H1 (cell line): Measurements from ENCODE around the gene HHIPL2. TPM values are rescaled to one million over a fixed set of nuclear protein-coding genes. Genes with fewer than 3 reads are reported as not detected.

Source experiments
- CTCF ChIA-PET: fragments of 300-600 bp; sonication (Branson Sonifier 250); formaldehyde crosslinking; loops from one replicate; lab custom pipeline; 2021; ENCODE audit not compliant: partially characterized antibody; lab: Charles Lee
- POLR2A ChIA-PET: fragments of 300-600 bp; sonication (Branson Sonifier 250); formaldehyde crosslinking; loops from one replicate; lab custom pipeline; 2021; ENCODE audit warnings: inconsistent platforms; ENCODE audit not compliant: partially characterized antibody; lab: Charles Lee
- DNase-seq, 2 experiments: peaks; one replicate each; pipeline versions ENCODE4 v3.0.0 to v3.0.0-alpha.2; 2010 to 2022; ENCODE audit warnings: low spot score in 2 of 2, low read depth in 1 of 2, mixed read lengths in 1 of 2
- FAIRE-seq: peaks from 2 replicates; lab custom pipeline; 2011; peaks lifted over from hg19 to GRCh38; lab: Jason Lieb, UNC
- H2AFZ ChIP-seq: 2 replicates; pipeline ENCODE4 v1.8.1; 2012; ENCODE audit warnings: low read length, inconsistent platforms
- H2AK5ac ChIP-seq: 2 replicates; pipeline ENCODE4 v1.6.1; 2013; ENCODE audit warnings: low read depth, low read length
- H2BK120ac ChIP-seq: replicated peaks from 2 replicates; pipeline ENCODE3; 2013; ENCODE audit warnings: low read depth, low read length, inconsistent platforms
- H2BK12ac ChIP-seq: 2 replicates; pipeline ENCODE4 v1.6.1; 2013; ENCODE audit warnings: low read depth, low read length
- H2BK15ac ChIP-seq: 2 replicates; pipeline ENCODE4 v1.6.1; 2013; ENCODE audit warnings: low read length
- H2BK20ac ChIP-seq: 2 replicates; pipeline ENCODE4 v1.6.1; 2013; ENCODE audit warnings: low read length
- H2BK5ac ChIP-seq: 2 replicates; pipeline ENCODE4 v1.6.1; 2013; ENCODE audit warnings: low read depth, low read length
- H3K14ac ChIP-seq: 2 replicates; pipeline ENCODE4 v1.6.1; 2013; ENCODE audit warnings: inconsistent platforms; ENCODE audit not compliant: insufficient read length
- H3K18ac ChIP-seq: 2 replicates; pipeline ENCODE4 v1.6.1; 2013; ENCODE audit warnings: low read length; ENCODE audit errors: extremely low read depth
- H3K23ac ChIP-seq: 2 replicates; pipeline ENCODE4 v1.6.1; 2013; ENCODE audit warnings: inconsistent platforms; ENCODE audit not compliant: insufficient read length
- H3K23me2 ChIP-seq: 2 replicates; pipeline ENCODE4 v1.6.1; 2013; ENCODE audit warnings: low read depth, low read length
- H3K27ac ChIP-seq: 2 replicates; pipeline ENCODE4 v1.6.1; 2011; ENCODE audit warnings: low read depth, low read length, inconsistent platforms
- H3K27me3 ChIP-seq, 4 experiments: replicated peaks in 1 of 4; 1 replicate in 1 of 4; 2 replicates in 3 of 4; pipeline versions ENCODE4 v1.6.1 to v1.8.1; 2011 to 2013; ENCODE audit warnings: low read length in 3 of 4, mild to moderate bottlenecking in 3 of 4, inconsistent platforms in 2 of 4, mixed read lengths in 2 of 4, moderate library complexity in 1 of 4; ENCODE audit not compliant: control insufficient read depth in 3 of 4, insufficient read depth in 3 of 4; ENCODE audit errors: extremely low read depth in 1 of 4
- H3K36me3 ChIP-seq, 4 experiments: 2 replicates each; pipeline versions ENCODE4 v1.6.1 to v1.8.1; 2011 to 2013; ENCODE audit warnings: mild to moderate bottlenecking in 4 of 4, low read length in 3 of 4, moderate library complexity in 2 of 4, control low read depth in 1 of 4, inconsistent platforms in 1 of 4; ENCODE audit not compliant: insufficient read depth in 4 of 4, control insufficient read depth in 2 of 4
- H3K4ac ChIP-seq: replicated peaks from 2 replicates; pipeline ENCODE3; 2013; ENCODE audit warnings: low read length, low read depth, mixed read lengths, inconsistent platforms; ENCODE audit not compliant: insufficient read length
- H3K4me1 ChIP-seq, 4 experiments: replicated peaks in 1 of 4; 1 replicate in 1 of 4; 2 replicates in 3 of 4; pipeline versions ENCODE4 v1.6.1 to v1.8.1; 2011 to 2013; ENCODE audit warnings: low read length in 3 of 4, inconsistent platforms in 2 of 4, mixed read lengths in 1 of 4; ENCODE audit not compliant: insufficient read depth in 4 of 4, control insufficient read depth in 3 of 4
- H3K4me2 ChIP-seq, 2 experiments: 2 replicates each; pipeline versions ENCODE4 v1.6.1 to v1.8.1; 2011 to 2013; ENCODE audit warnings: low read depth in 2 of 2, low read length in 2 of 2, control low read depth in 1 of 2, inconsistent platforms in 1 of 2, mild to moderate bottlenecking in 1 of 2; ENCODE audit not compliant: insufficient read depth in 1 of 2
- H3K4me3 ChIP-seq, 4 experiments: fragments of 200-600, 300-600 bp in 1 of 4; sonication (generic), shearing (Covaris generic), sonication (Bioruptor Twin) in 1 of 4; 2 replicates each; pipeline versions ENCODE4 v1.5.1 to v1.8.1; 2011 to 2016; ENCODE audit warnings: low read length in 4 of 4, low read depth in 3 of 4, control low read depth in 2 of 4, inconsistent platforms in 2 of 4, mild to moderate bottlenecking in 2 of 4, mixed read lengths in 1 of 4, moderate library complexity in 1 of 4; ENCODE audit not compliant: insufficient read depth in 2 of 4; ENCODE audit errors: extremely low read depth in 1 of 4
- H3K56ac ChIP-seq: replicated peaks from 2 replicates; pipeline ENCODE3; 2013; ENCODE audit warnings: low read depth, mild to moderate bottlenecking, mixed read lengths, low read length, inconsistent platforms; ENCODE audit not compliant: insufficient read length
- H3K79me1 ChIP-seq: 2 replicates; pipeline ENCODE4 v1.6.1; 2013; ENCODE audit warnings: low read depth, low read length, control low read depth
- H3K79me2 ChIP-seq, 2 experiments: 2 replicates each; pipeline versions ENCODE4 v1.6.1 to v1.8.1; 2012 to 2013; ENCODE audit warnings: low read length in 2 of 2, mild to moderate bottlenecking in 2 of 2, inconsistent platforms in 1 of 2; ENCODE audit not compliant: insufficient read depth in 2 of 2, control insufficient read depth in 1 of 2
- H3K9ac ChIP-seq, 4 experiments: replicated peaks in 1 of 4; 1 replicate in 1 of 4; 2 replicates in 3 of 4; pipeline versions ENCODE4 v1.6.1 to v1.8.1; 2011 to 2013; ENCODE audit warnings: low read depth in 3 of 4, low read length in 3 of 4, control low read depth in 2 of 4, mild to moderate bottlenecking in 2 of 4, moderate library complexity in 2 of 4, inconsistent platforms in 1 of 4; ENCODE audit errors: extremely low read depth in 1 of 4
- H3K9me3 ChIP-seq, 2 experiments: 2 replicates each; pipeline versions ENCODE4 v1.6.1 to v1.8.1; 2012 to 2013; ENCODE audit warnings: mild to moderate bottlenecking in 2 of 2, moderate library complexity in 2 of 2, control low read depth in 1 of 2, inconsistent platforms in 1 of 2, low read depth in 1 of 2, low read length in 1 of 2, mixed read lengths in 1 of 2; ENCODE audit not compliant: insufficient read depth in 2 of 2
- H4K20me1 ChIP-seq, 2 experiments: replicated peaks in 1 of 2; 2 replicates each; pipeline versions ENCODE3 to v1.8.1; 2011 to 2013; ENCODE audit warnings: inconsistent platforms in 2 of 2, low read length in 2 of 2, mild to moderate bottlenecking in 1 of 2; ENCODE audit not compliant: insufficient read depth in 2 of 2, control insufficient read depth in 1 of 2
- H4K5ac ChIP-seq: 2 replicates; pipeline ENCODE4 v1.6.1; 2013; ENCODE audit warnings: low read length, low read depth, mixed read lengths, inconsistent platforms; ENCODE audit not compliant: insufficient read length
- H4K8ac ChIP-seq: 2 replicates; pipeline ENCODE4 v1.8.0; 2013; ENCODE audit warnings: mild to moderate bottlenecking, moderate library complexity, low read length, inconsistent platforms; ENCODE audit not compliant: insufficient read depth; ENCODE audit errors: extremely low read depth
- H4K91ac ChIP-seq: replicated peaks from 2 replicates; pipeline ENCODE3; 2013; ENCODE audit warnings: low read length, mixed read lengths, inconsistent platforms; ENCODE audit not compliant: insufficient read length
- CEBPB ChIP-seq: IDR thresholded peaks from 2 replicates; pipeline ENCODE4 v1.6.1; 2012; ENCODE audit warnings: low read depth, low read length
- CHD1 ChIP-seq: IDR thresholded peaks from 2 replicates; pipeline ENCODE4 v1.6.1; 2012; ENCODE audit warnings: low read depth, low read length, improper control_type of control experiment
- EZH2 ChIP-seq: fragments of 200-600 bp; sonication (generic); IDR thresholded peaks from 2 replicates; pipeline ENCODE4 v1.7.1; 2012; ENCODE audit warnings: low read depth, mild to moderate bottlenecking, moderate library complexity, low read length, inconsistent platforms; ENCODE audit not compliant: severe bottlenecking
- GABPA ChIP-seq: IDR thresholded peaks from 2 replicates; pipeline ENCODE4 v1.6.1; 2011; ENCODE audit warnings: mild to moderate bottlenecking, low read length, moderate library complexity, borderline replicate concordance; ENCODE audit not compliant: insufficient read depth
- KDM1A ChIP-seq: fragments of 200-600, 300-600 bp; sonication (generic); IDR thresholded peaks from 2 replicates; pipeline ENCODE4 v1.7.1; 2016; ENCODE audit warnings: mild to moderate bottlenecking, low read length, borderline replicate concordance
- KDM4A ChIP-seq: IDR thresholded peaks from one replicate; pipeline ENCODE4 v1.7.1; 2012; ENCODE audit warnings: low read depth, mild to moderate bottlenecking, moderate library complexity, low read length, inconsistent platforms; ENCODE audit not compliant: severe bottlenecking
- RFX5 ChIP-seq: IDR thresholded peaks from 2 replicates; pipeline ENCODE4 v1.6.1; 2011; ENCODE audit warnings: low read depth, low read length, improper control_type of control experiment, borderline replicate concordance
- RNF2 ChIP-seq: fragments of 200-900, 300-1000 bp; sonication (generic); IDR thresholded peaks from 2 replicates; pipeline ENCODE4 v1.7.1; 2016; ENCODE audit warnings: borderline replicate concordance, low read depth, mild to moderate bottlenecking, antibody characterized with exemption, low read length; ENCODE audit not compliant: poor library complexity, severe bottlenecking; ENCODE audit errors: missing control alignments
- SP1 ChIP-seq: IDR thresholded peaks from 2 replicates; pipeline ENCODE4 v1.6.1; 2011; ENCODE audit warnings: low read depth, low read length
- SRF ChIP-seq: IDR thresholded peaks from 2 replicates; pipeline ENCODE4 v1.6.1; 2011; ENCODE audit warnings: mild to moderate bottlenecking, low read depth, low read length, moderate library complexity
- YY1 ChIP-seq: IDR thresholded peaks from 2 replicates; pipeline ENCODE4 v1.6.1; 2011; ENCODE audit warnings: low read depth, mild to moderate bottlenecking, low read length
- WGBS, 2 experiments: shearing (Covaris generic) in 1 of 2; methylation state at CpG; one replicate each; pipeline versions ENCODE4 v1.1.6 to v1.1.7; 2013 to 2015; ENCODE audit warnings: low lambda C conversion rate in 2 of 2, mixed read lengths in 2 of 2, inconsistent platforms in 1 of 2, low coverage in 1 of 2, missing lambda C conversion rate in 1 of 2; ENCODE audit not compliant: insufficient replicate concordance in 2 of 2, insufficient coverage in 1 of 2, insufficient read length in 1 of 2; ENCODE audit errors: extremely low coverage in 1 of 2, missing lambda C conversion rate in 1 of 2; 5-methylcytosine and 5-hydroxymethylcytosine counted together
- polyA plus RNA-seq, 7 experiments: library from polyadenylated mRNA; depleted of rRNA in 3 of 7; stranded (reverse) in 5 of 7; unstranded in 2 of 7; fragments of >200 nt in 5 of 7; fragments of 200-250 nt in 2 of 7; gene quantifications; 1 replicate in 5 of 7; 2 replicates in 1 of 7; 4 replicates in 1 of 7; pipeline versions ENCODE4 v1.2.1 to v1.2.3, GENCODE V29; 2011 to 2013; ENCODE audit warnings: missing spikeins in 2 of 7, mixed read lengths in 2 of 7
- total RNA-seq: library from RNA; stranded (reverse); fragmentation: NEBNext Ultra II Directional; extraction: Animal tissue kit (Norgen Biotek cat#: 25700); gene quantifications from 2 replicates; pipeline ENCODE4 v1.2.1, GENCODE V29; 2021
- TF ChIP-seq, protein P1 (sequence below): IDR thresholded peaks from 2 replicates; pipeline ENCODE4 v1.6.1; 2012; ENCODE audit warnings: low read length, inconsistent platforms

The HHIPL2 gene
- total and polyA plus RNA-seq, 2 of the 8 experiments (the other 6 are each of a cell fraction or from before 2014, with no cell fraction given), result 0.08 TPM; not detected in 1

DNA sequence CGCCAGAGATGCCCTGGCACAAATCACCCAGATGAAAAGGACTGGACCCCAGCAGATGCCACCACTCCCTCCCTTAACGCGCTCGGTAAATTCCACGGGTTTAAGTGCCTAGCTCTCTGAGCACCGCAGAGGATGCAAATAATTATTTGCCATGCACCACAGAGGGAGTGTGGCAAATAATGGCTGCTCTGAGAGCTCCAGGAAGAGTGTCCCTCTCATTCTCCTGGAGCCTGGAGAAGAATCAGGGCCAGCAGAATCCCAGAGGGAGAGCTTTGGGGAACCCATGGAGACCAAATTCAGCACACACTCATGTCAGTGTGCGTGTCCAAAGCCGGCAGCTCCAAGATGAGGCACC is 667 bp downstream of the HHIPL2 start:
- no peak overlapping the region for H2AFZ ChIP-seq
- H3K4ac ChIP-seq, result no peak overlapping the region
- no peaks in the 10 kb centered on the region for H3K79me2 ChIP-seq
- no peak overlapping the region for H3K27ac ChIP-seq
- no peaks in the 10 kb centered on the region for H3K23me2 ChIP-seq
- H2BK15ac ChIP-seq, result no peak overlapping the region
- H4K91ac ChIP-seq, result no peak overlapping the region
- no peak overlapping the region for H2BK5ac ChIP-seq
- no peak overlapping the region for H3K56ac ChIP-seq
- H2AK5ac ChIP-seq, result no peak overlapping the region
- H3K27me3 ChIP-seq, result no peaks in the 10 kb centered on the region
- no peak overlapping the region for H2BK20ac ChIP-seq
- TF ChIP-seq, protein P1, sequence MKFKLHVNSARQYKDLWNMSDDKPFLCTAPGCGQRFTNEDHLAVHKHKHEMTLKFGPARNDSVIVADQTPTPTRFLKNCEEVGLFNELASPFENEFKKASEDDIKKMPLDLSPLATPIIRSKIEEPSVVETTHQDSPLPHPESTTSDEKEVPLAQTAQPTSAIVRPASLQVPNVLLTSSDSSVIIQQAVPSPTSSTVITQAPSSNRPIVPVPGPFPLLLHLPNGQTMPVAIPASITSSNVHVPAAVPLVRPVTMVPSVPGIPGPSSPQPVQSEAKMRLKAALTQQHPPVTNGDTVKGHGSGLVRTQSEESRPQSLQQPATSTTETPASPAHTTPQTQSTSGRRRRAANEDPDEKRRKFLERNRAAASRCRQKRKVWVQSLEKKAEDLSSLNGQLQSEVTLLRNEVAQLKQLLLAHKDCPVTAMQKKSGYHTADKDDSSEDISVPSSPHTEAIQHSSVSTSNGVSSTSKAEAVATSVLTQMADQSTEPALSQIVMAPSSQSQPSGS, result no peak
- TF ChIP-seq SRF (no peak), EZH2 (no peak), CEBPB (no peak), CHD1 (no peak), RNF2 (no peak), YY1 (no peak), RFX5 (no peak), GABPA (no peak), SP1 (no peak), KDM1A (no peak), KDM4A (no peak)
- no peak overlapping the region for H4K5ac ChIP-seq
- H3K4me2 ChIP-seq, result no peak overlapping the region
- no peak overlapping the region for H3K14ac ChIP-seq
- ChIA-PET CTCF (interaction anchor here (0.6 to 3.0 kb wide), 7 partner anchors 12 to 87 kb away, joined by 3 to 20 read pairs (median 3); partner anchors contain the start of gene TAF1A), POLR2A (interaction anchor here (1.0 to 1.3 kb wide), 2 partner anchors 14 to 42 kb away, joined by 3 to 4 read pairs; partner anchors contain the start of gene TAF1A)
- H2BK120ac ChIP-seq, result no peak overlapping the region
- H3K9me3 ChIP-seq, result no peaks in the 10 kb centered on the region
- H4K8ac ChIP-seq, result no peak overlapping the region
- H2BK12ac ChIP-seq, result no peak overlapping the region
- H4K20me1 ChIP-seq, result no peaks in the 10 kb centered on the region
- FAIRE-seq, result no peak
- no peak overlapping the region for H3K18ac ChIP-seq
- H3K23ac ChIP-seq, result no peak overlapping the region
- WGBS, 2 experiments, result 77% methylated on average over 6 of the region's 8 CpGs; no CpG with 5 or more reads in 1 of the 2 experiments
- no peaks in the 10 kb centered on the region for H3K36me3 ChIP-seq
- no peaks in the 10 kb centered on the region; a peak in 1 of 7 replicates for H3K4me1 ChIP-seq
- H3K79me1 ChIP-seq, result no peaks in the 10 kb centered on the region
- H3K4me3 ChIP-seq, result no peak overlapping the region
- H3K9ac ChIP-seq, result no peak overlapping the region
- no peak for DNase-seq
